Measurements from ENCODE around the gene GRIN3B.

The GRIN3B gene

DNA sequence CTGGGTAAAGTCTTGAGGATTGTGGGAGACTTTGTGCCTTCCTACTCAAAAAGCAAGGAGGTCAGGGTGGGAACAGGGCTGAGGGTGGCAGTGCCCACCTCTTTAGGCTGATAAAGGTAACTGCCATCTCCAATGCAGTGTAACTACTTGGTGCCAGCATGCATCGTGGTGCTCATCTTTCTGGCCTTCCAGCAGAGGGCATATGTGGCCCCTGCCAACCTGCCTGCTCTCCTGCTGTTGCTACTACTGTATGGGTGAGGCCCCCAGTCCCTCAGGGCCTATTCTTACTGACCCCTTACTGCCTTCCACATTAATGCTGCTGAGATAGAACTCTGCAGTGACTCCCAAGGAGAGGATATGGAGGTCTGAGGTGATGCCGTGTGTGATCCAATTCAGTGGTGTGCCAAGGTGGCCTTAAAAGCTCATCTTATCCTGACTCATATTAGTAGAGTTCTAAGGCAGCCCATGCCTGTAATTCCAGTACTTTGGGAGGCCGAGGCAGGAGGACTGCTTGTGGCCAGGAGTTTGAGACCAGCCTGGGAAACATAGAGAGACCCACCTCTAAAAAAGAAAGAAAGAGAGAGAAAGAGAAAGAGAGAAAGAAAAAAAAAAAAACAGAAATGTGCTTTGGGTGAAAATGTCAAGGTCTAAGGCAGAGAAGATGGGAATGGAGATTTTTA lies 57.1 kb downstream of the GRIN3B start (continued):
- TF ChIP-seq, protein P1, sequence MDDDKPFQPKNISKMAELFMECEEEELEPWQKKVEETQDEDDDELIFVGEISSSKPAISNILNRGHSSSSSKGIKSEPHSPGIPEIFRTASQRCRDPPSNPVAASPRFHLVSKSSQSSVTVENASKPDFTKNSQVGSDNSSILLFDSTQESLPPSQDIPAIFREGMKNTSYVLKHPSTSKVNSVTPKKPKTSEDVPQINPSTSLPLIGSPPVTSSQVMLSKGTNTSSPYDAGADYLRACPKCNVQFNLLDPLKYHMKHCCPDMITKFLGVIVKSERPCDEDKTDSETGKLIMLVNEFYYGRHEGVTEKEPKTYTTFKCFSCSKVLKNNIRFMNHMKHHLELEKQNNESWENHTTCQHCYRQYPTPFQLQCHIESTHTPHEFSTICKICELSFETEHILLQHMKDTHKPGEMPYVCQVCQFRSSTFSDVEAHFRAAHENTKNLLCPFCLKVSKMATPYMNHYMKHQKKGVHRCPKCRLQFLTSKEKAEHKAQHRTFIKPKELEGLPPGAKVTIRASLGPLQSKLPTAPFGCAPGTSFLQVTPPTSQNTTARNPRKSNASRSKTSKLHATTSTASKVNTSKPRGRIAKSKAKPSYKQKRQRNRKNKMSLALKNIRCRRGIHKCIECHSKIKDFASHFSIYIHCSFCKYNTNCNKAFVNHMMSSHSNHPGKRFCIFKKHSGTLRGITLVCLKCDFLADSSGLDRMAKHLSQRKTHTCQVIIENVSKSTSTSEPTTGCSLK (tag by site-specific recombination; IDR thresholded peaks at IDR 0.05): peak; percentile 82; the same call in 1 of the 2 replicates
- TF ChIP-seq MZF1 (tag by site-specific recombination; IDR thresholded peaks at IDR 0.05; ENCODE audit: borderline replicate concordance) (no peak), ZBTB21 (tag by site-specific recombination; IDR thresholded peaks at IDR 0.05) (no peak), ZNF416 (tag by site-specific recombination; IDR thresholded peaks at IDR 0.05) (peak; percentile 86), ZFP37 (tag by site-specific recombination; IDR thresholded peaks at IDR 0.05) (0 out of 2 replicates have a peak, but pooled peaks have one; percentile 37), ZNF621 (tag by site-specific recombination; IDR thresholded peaks at IDR 0.05) (no peak), ZNF169 (tag by site-specific recombination; IDR thresholded peaks at IDR 0.05) (peak; percentile 68; the same call in 1 of the 2 replicates), ZNF529 (tag by site-specific recombination; IDR thresholded peaks at IDR 0.05; ENCODE audit: insufficient replicate concordance) (peak; percentile 85), RBAK (tag by site-specific recombination; IDR thresholded peaks at IDR 0.05) (peak; percentile 75)
- TF ChIP-seq, protein P2, sequence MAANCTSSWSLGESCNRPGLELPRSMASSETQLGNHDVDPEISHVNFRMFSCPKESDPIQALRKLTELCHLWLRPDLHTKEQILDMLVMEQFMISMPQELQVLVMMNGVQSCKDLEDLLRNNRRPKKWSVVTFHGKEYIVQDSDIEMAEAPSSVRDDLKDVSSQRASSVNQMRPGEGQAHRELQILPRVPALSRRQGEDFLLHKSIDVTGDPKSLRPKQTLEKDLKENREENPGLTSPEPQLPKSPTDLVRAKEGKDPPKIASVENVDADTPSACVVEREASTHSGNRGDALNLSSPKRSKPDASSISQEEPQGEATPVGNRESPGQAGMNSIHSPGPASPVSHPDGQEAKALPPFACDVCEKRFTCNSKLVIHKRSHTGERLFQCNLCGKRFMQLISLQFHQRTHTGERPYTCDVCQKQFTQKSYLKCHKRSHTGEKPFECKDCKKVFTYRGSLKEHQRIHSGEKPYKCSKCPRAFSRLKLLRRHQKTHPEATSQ (tag by site-specific recombination; IDR thresholded peaks at IDR 0.05): no peak
- TF ChIP-seq, protein P3, sequence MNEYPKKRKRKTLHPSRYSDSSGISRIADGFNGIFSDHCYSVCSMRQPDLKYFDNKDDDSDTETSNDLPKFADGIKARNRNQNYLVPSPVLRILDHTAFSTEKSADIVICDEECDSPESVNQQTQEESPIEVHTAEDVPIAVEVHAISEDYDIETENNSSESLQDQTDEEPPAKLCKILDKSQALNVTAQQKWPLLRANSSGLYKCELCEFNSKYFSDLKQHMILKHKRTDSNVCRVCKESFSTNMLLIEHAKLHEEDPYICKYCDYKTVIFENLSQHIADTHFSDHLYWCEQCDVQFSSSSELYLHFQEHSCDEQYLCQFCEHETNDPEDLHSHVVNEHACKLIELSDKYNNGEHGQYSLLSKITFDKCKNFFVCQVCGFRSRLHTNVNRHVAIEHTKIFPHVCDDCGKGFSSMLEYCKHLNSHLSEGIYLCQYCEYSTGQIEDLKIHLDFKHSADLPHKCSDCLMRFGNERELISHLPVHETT (tag by site-specific recombination; IDR thresholded peaks at IDR 0.05): peak; percentile 54; the same call in 1 of the 2 replicates
- TF ChIP-seq, protein P4, sequence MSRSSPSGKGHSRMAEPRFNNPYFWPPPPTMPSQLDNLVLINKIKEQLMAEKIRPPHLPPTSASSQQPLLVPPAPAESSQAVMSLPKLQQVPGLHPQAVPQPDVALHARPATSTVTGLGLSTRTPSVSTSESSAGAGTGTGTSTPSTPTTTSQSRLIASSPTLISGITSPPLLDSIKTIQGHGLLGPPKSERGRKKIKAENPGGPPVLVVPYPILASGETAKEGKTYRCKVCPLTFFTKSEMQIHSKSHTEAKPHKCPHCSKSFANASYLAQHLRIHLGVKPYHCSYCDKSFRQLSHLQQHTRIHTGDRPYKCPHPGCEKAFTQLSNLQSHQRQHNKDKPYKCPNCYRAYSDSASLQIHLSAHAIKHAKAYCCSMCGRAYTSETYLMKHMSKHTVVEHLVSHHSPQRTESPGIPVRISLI (tag by site-specific recombination; IDR thresholded peaks at IDR 0.05): 0 out of 2 replicates have a peak, but pooled peaks have one; percentile 17
- TF ChIP-seq, protein P5, sequence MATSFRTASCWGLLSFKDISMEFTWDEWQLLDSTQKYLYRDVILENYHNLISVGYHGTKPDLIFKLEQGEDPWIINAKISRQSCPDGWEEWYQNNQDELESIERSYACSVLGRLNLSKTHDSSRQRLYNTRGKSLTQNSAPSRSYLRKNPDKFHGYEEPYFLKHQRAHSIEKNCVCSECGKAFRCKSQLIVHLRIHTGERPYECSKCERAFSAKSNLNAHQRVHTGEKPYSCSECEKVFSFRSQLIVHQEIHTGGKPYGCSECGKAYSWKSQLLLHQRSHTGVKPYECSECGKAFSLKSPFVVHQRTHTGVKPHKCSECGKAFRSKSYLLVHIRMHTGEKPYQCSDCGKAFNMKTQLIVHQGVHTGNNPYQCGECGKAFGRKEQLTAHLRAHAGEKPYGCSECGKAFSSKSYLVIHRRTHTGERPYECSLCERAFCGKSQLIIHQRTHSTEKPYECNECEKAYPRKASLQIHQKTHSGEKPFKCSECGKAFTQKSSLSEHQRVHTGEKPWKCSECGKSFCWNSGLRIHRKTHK (tag by site-specific recombination; IDR thresholded peaks at IDR 0.05): peak; percentile 69; the same call in 1 of the 2 replicates

DNA sequence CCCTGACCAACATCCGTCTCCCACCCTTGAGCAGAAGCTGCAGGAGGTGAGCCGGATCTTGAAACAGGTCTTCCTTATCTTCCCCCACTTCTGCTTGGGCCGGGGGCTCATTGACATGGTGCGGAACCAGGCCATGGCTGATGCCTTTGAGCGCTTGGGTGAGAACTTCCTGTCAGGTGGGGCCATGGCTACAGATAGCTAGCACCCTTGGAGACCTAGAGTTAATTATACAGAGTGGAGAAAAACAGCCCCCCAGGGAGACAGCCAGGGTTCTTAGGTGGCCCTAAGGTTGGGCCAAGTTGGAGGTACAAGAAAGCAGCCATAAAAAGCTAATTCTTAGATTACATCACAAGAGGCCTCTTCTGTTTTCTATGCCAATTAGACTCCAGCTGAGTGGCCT lies 57.9 kb downstream of the GRIN3B start:
- CTCF ChIA-PET: interaction anchor here (0.9 kb wide), 1 partner anchor 137 kb away, joined by 3 read pairs; no protein-coding TSS in a partner anchor
- Histone ChIP-seq H3K9me3 (ENCODE audit: control insufficient read depth, insufficient read depth, low read depth, low read length) (no peaks in the 10 kb centered on the region), H3K36me3 (ENCODE audit: control insufficient read depth in 2 of 2, insufficient read depth in 1 of 2, low read length in 2 of 2) (peaks cover 0 to 44% of the 10 kb centered on the region in 2 experiments; a peak in 2 of 3 replicates), H3K27ac (ENCODE audit: extremely low read depth, low read depth, low read length) (no peak overlapping the region), H3K4me1 (ENCODE audit: control insufficient read depth, insufficient read depth, low read length) (no peaks in the 10 kb centered on the region), H3K4me3 (ENCODE audit: low read depth, low read length) (no peak overlapping the region)
- peak; percentile 88 for TF ChIP-seq GLIS1 (tag by site-specific recombination; IDR thresholded peaks at IDR 0.05)
- TF ChIP-seq TRIM28 (IDR thresholded peaks at IDR 0.05; ENCODE audit: borderline replicate concordance, low read length): no peak
- POLR2A ChIA-PET: no interaction called here
